A549 treated with dexamethasone at 1 μM for 4 hours (cell line): ENCODE measurements around the gene MID2. TPM values are rescaled to one million over a fixed set of nuclear protein-coding genes. Genes with fewer than 3 reads are reported as not detected.

Source experiments
- total RNA-seq: library from RNA; stranded (reverse); fragments of 200-300 nt; extraction: Qiagen RNA extraction; gene quantifications from 5 replicates; pipeline ENCODE4 v1.2.3, GENCODE V29; 2022

The MID2 gene, protein sequence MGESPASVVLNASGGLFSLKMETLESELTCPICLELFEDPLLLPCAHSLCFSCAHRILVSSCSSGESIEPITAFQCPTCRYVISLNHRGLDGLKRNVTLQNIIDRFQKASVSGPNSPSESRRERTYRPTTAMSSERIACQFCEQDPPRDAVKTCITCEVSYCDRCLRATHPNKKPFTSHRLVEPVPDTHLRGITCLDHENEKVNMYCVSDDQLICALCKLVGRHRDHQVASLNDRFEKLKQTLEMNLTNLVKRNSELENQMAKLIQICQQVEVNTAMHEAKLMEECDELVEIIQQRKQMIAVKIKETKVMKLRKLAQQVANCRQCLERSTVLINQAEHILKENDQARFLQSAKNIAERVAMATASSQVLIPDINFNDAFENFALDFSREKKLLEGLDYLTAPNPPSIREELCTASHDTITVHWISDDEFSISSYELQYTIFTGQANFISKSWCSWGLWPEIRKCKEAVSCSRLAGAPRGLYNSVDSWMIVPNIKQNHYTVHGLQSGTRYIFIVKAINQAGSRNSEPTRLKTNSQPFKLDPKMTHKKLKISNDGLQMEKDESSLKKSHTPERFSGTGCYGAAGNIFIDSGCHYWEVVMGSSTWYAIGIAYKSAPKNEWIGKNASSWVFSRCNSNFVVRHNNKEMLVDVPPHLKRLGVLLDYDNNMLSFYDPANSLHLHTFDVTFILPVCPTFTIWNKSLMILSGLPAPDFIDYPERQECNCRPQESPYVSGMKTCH
- 6.8 to 11.1 TPM (median 9.5 TPM) in 5 replicates for total RNA-seq

DNA sequence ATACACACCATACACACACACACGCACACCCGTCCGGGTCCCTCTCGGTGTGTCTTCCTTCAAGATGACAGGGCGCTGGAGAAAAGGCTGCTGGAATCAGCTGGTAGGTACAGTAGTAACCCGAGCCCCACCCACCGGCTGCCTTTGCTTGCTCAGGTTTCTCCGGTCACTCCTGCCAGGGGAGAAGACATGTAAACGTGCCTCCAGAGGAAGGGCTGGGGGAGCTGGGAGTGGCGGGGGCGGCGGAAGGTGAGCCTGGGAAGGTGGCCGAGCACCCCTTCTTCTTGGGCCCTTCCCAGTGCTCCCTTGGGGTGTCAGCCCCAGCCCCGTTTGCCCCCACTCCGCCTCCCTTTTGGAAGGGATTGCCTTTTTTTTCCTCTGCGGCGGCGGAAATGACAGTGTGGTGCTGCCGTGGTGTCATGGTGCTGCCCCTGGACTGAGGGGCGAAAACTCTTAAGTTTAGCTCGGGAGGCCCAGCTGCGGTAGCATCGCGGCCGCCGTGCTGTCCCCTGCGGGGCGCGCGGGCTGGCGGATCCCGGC lies at the start of gene MID2:
Gene MID2 (plus strand): TSS at position 169 of the 540 bp plus-strand sequence. CDS start 561 bp downstream, outside the sequence.

GRCh38 chrX:107777536-107777832 lies 48.2 kb upstream of the MID2 start, which contains the start of gene NCBP2L:
Gene NCBP2L (plus strand): TSS chrX:107777733. CDS start chrX:107794221, 16,488 bp downstream.

Other genes starting within 250 kb of the MID2 start
- gene PRPS1, start 197.4 kb upstream of the MID2 start, total RNA-seq, result 89.0 to 101 TPM (median 91.9 TPM) in 5 replicates
- gene TSC22D3, start 50.1 kb upstream of the MID2 start, total RNA-seq, result 210 to 273 TPM (median 236 TPM) in 5 replicates
- not detected in 5 replicates for gene NCBP2L, start 48.1 kb upstream of the MID2 start, total RNA-seq
- 0.08 TPM in 1 of 5 replicates, not detected in the others for gene TEX13B, start 156.5 kb downstream of the MID2 start, total RNA-seq
- gene VSIG1, start 219.2 kb downstream of the MID2 start, total RNA-seq, result 0.12 to 0.75 TPM (median 0.30 TPM) in 5 replicates